Measurements from ENCODE around the gene ITPA. TPM values are rescaled to one million over a fixed set of nuclear protein-coding genes. Genes with fewer than 3 reads are reported as not detected.
A peak's percentile ranks its signal among the peaks of the same experiment; 100 is the strongest.

The ITPA gene
- total and polyA plus RNA-seq, 2 of the 13 experiments (the other 11 are each of a cell fraction or from before 2014, with no cell fraction given): 60.1 to 103 TPM

DNA sequence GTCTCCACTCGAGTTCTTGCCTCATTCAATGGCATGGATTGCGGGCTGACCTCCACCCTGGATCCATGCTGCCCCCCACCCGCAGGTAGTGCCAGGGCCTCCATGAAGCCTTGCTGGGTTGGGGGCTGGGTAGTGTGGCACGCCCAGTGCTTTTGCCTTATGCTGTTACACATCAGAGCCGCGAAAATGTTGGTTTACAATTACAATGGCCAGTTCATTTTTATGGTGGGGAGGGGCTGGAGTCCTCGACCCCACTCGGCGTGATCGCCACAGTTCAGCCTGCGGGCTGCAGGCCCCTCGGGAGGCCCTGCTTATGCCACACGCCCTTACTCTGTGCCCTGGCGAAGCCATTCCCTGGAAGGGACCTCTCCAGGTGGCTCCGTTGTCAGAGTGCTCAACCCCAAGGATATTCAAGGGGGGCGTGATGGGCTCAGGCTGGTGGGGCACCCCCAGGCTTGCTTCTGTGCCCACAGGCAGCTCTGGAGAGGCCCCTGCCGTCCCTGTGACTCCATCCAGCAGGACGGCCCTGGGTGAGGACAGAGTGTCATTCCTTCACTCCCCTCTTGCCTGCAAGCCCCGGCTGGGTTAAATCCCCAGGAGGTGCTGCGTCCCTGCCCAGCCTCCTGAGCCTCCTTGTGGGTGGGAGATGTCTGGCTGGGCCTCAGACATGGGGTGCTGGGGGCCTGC lies 14.8 kb downstream of the ITPA start (continued):
- TF ChIP-seq, protein P1, sequence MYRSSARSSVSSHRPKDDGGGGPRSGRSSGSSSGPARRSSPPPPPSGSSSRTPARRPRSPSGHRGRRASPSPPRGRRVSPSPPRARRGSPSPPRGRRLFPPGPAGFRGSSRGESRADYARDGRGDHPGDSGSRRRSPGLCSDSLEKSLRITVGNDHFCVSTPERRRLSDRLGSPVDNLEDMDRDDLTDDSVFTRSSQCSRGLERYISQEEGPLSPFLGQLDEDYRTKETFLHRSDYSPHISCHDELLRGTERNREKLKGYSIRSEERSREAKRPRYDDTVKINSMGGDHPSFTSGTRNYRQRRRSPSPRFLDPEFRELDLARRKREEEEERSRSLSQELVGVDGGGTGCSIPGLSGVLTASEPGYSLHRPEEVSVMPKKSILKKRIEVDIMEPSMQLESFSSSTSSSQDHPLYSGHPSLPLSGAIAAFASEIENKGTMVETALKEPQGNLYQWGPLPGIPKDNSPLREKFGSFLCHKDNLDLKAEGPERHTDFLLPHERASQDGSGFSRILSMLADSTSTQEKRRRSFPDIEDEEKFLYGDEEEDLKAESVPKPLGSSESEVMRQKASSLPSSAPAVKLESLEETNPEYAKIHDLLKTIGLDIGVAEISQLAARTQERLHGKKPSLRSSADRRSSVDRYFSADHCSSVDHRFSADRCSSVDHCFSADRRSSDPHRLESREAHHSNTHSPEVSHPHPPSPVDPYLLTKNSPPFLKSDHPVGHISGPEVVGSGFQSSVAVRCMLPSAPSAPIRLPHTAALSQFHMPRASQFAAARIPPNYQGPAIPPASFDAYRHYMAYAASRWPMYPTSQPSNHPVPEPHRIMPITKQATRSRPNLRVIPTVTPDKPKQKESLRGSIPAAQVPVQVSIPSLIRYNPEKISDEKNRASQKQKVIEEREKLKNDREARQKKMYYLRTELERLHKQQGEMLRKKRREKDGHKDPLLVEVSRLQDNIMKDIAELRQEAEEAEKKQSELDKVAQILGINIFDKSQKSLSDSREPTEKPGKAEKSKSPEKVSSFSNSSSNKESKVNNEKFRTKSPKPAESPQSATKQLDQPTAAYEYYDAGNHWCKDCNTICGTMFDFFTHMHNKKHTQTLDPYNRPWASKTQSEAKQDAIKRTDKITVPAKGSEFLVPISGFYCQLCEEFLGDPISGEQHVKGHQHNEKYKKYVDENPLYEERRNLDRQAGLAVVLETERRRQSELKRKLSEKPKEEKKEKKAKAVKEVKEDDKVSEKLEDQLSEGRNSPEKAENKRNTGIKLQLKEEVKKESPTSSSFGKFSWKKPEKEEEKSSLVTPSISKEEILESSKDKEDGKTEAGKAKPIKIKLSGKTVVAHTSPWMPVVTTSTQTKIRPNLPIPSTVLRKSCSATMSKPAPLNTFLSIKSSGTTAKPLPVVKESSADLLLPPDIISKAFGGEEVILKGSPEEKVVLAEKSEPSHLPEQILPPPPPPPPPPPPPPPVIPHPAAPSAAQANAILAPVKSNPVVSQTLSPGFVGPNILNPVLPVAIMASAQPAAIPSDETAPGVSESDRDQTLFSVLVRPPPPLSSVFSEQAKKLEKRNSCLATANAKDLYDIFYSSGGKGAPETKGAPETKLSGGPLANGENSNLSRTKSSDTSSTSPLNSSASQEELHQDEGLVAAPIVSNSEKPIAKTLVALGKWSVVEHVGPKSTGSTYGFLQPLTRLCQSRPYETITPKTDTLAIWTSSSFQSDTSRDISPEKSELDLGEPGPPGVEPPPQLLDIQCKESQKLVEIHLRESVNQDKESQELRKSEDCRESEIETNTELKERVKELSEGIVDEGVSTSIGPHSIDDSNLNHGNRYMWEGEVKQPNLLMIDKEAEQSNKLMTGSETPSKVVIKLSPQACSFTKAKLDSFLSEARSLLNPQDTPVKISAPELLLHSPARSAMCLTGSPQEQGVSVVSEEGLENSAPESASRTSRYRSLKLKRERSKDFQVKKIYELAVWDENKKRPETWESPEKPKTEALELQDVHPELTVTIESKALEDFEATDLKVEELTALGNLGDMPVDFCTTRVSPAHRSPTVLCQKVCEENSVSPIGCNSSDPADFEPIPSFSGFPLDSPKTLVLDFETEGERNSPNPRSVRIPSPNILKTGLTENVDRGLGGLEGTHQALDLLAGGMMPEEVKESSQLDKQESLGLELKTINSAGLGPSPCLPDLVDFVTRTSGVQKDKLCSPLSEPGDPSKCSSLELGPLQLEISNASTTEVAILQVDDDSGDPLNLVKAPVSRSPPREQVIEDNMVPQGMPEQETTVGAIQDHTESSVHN (CRISPR knock-in tag; IDR thresholded peaks at IDR 0.05): no peak
- TF ChIP-seq, protein P2, sequence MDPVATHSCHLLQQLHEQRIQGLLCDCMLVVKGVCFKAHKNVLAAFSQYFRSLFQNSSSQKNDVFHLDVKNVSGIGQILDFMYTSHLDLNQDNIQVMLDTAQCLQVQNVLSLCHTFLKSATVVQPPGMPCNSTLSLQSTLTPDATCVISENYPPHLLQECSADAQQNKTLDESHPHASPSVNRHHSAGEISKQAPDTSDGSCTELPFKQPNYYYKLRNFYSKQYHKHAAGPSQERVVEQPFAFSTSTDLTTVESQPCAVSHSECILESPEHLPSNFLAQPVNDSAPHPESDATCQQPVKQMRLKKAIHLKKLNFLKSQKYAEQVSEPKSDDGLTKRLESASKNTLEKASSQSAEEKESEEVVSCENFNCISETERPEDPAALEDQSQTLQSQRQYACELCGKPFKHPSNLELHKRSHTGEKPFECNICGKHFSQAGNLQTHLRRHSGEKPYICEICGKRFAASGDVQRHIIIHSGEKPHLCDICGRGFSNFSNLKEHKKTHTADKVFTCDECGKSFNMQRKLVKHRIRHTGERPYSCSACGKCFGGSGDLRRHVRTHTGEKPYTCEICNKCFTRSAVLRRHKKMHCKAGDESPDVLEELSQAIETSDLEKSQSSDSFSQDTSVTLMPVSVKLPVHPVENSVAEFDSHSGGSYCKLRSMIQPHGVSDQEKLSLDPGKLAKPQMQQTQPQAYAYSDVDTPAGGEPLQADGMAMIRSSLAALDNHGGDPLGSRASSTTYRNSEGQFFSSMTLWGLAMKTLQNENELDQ (CRISPR knock-in tag; IDR thresholded peaks at IDR 0.05; ENCODE audit: borderline replicate concordance): no peak
- TF ChIP-seq ZFP36L1 (CRISPR knock-in tag; IDR thresholded peaks at IDR 0.05): no peak
- no peak for TF ChIP-seq NCOA2 (CRISPR knock-in tag; IDR thresholded peaks at IDR 0.05)
- TF ChIP-seq MAZ (IDR thresholded peaks at IDR 0.05; ENCODE audit: borderline replicate concordance, low read depth, low read length): 0 out of 2 replicates have a peak, but pooled peaks have one; percentile 20
- TF ChIP-seq MAZ (CRISPR knock-in tag; IDR thresholded peaks at IDR 0.05; ENCODE audit: low read depth): no peak
- no peak for TF ChIP-seq RXRB (CRISPR knock-in tag; IDR thresholded peaks at IDR 0.05; ENCODE audit: borderline replicate concordance)
- TF ChIP-seq, protein P3, sequence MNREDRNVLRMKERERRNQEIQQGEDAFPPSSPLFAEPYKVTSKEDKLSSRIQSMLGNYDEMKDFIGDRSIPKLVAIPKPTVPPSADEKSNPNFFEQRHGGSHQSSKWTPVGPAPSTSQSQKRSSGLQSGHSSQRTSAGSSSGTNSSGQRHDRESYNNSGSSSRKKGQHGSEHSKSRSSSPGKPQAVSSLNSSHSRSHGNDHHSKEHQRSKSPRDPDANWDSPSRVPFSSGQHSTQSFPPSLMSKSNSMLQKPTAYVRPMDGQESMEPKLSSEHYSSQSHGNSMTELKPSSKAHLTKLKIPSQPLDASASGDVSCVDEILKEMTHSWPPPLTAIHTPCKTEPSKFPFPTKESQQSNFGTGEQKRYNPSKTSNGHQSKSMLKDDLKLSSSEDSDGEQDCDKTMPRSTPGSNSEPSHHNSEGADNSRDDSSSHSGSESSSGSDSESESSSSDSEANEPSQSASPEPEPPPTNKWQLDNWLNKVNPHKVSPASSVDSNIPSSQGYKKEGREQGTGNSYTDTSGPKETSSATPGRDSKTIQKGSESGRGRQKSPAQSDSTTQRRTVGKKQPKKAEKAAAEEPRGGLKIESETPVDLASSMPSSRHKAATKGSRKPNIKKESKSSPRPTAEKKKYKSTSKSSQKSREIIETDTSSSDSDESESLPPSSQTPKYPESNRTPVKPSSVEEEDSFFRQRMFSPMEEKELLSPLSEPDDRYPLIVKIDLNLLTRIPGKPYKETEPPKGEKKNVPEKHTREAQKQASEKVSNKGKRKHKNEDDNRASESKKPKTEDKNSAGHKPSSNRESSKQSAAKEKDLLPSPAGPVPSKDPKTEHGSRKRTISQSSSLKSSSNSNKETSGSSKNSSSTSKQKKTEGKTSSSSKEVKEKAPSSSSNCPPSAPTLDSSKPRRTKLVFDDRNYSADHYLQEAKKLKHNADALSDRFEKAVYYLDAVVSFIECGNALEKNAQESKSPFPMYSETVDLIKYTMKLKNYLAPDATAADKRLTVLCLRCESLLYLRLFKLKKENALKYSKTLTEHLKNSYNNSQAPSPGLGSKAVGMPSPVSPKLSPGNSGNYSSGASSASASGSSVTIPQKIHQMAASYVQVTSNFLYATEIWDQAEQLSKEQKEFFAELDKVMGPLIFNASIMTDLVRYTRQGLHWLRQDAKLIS (CRISPR knock-in tag; IDR thresholded peaks at IDR 0.05): 0 out of 2 replicates have a peak, but pooled peaks have one; percentile 54
- 0 out of 2 replicates have a peak, but pooled peaks have one; percentile 6 for TF ChIP-seq KLF13 (CRISPR knock-in tag; IDR thresholded peaks at IDR 0.05)
- TF ChIP-seq JUN (CRISPR knock-in tag; IDR thresholded peaks at IDR 0.05): no peak
- TF ChIP-seq HOXA7 (CRISPR knock-in tag; IDR thresholded peaks at IDR 0.05): no peak

Data from HepG2 (cell line).